ENCODE results near the gene DNAH9. TPM values are rescaled to one million over a fixed set of nuclear protein-coding genes. Genes with fewer than 3 reads are reported as not detected.

The DNAH9 gene
- total RNA-seq, 4 donors from 2014 or later = 1.2 to 7.7 (median 4.3) TPM

DNA sequence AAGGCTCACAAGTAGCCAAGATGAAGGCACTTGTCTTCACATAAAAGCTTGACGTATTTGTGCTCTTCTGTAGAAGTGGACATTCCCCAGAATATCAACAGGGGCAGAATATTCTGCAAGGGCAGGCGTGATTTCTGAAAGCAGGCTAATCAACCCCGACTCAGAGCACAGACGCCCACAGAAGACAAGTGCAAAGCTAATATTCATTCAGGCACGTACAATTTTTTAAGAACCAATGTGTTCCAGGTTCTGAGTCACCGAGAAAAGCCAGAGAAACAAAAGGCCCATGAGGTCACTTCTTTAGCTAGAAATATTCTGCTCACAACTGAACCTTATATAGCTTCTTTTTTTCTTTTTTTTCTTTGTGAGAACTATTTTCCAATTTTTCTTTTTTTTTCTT is 121.6 kb downstream of the DNAH9 start:
- no peak for TF ChIP-seq POLR2A (IDR thresholded peaks at IDR 0.05)
- TF ChIP-seq, protein P1, sequence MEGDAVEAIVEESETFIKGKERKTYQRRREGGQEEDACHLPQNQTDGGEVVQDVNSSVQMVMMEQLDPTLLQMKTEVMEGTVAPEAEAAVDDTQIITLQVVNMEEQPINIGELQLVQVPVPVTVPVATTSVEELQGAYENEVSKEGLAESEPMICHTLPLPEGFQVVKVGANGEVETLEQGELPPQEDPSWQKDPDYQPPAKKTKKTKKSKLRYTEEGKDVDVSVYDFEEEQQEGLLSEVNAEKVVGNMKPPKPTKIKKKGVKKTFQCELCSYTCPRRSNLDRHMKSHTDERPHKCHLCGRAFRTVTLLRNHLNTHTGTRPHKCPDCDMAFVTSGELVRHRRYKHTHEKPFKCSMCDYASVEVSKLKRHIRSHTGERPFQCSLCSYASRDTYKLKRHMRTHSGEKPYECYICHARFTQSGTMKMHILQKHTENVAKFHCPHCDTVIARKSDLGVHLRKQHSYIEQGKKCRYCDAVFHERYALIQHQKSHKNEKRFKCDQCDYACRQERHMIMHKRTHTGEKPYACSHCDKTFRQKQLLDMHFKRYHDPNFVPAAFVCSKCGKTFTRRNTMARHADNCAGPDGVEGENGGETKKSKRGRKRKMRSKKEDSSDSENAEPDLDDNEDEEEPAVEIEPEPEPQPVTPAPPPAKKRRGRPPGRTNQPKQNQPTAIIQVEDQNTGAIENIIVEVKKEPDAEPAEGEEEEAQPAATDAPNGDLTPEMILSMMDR (IDR thresholded peaks at IDR 0.05) = no peak
- no peaks in the 10 kb centered on the region for H3K4me1 ChIP-seq
- intact Hi-C loops (cut with DNase I; ENCODE audit: low total_unique reads) = no loop called here
- H3K27me3 ChIP-seq = no peaks in the 10 kb centered on the region
- H3K9me3 ChIP-seq = no peaks in the 10 kb centered on the region
- no peak for DNase-seq
- no peak overlapping the region for H3K27ac ChIP-seq
- no peaks in the 10 kb centered on the region for H3K36me3 ChIP-seq
- H3K4me3 ChIP-seq = no peak overlapping the region

DNA sequence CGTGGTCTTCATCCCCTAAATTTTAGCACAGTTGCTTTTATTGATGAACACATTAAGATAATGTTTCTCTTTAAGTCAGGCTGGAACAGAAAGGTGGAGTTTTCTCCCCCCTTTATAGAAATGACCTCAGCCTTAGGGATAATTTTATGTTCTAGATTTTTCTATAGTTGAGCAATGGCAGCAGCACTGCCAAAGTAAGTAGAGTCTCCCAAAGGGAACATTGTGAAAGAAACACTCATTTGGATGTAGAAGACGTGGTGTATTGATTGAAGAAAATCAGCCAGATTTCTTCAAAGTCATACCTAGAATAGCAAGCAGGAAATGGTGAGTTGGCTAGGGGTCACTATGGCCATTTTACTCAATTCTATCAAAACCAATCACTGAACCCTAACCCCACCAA is 122.5 kb downstream of the DNAH9 start:
- Histone ChIP-seq H3K36me3 (no peaks in the 10 kb centered on the region), H3K9me3 (no peaks in the 10 kb centered on the region), H3K27me3 (no peaks in the 10 kb centered on the region), H3K27ac (no peak overlapping the region), H3K4me3 (no peak overlapping the region), H3K4me1 (no peaks in the 10 kb centered on the region)
- no peak for DNase-seq
- TF ChIP-seq, protein P1 (IDR thresholded peaks at IDR 0.05) = no peak
- no peak for TF ChIP-seq POLR2A (IDR thresholded peaks at IDR 0.05)
- intact Hi-C loops (cut with DNase I; ENCODE audit: low total_unique reads) = no loop called here

DNA sequence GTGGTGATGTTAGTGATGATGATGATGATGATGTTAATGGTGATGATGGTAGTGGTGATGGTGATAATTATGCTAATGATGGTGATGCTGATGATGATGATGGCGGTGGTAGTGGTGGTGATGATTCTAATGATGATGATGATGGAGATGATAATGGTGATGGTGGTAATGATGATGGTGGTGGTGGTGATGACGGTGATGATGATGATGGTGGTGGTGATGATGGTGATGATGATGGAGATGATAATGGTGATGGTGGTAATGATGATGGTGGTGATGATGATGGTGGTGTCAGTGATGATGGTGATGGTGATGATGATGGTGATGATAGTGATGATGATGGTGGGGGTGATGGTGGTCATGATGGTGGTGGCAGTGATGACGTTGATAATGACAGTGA is 132.5 kb downstream of the DNAH9 start:
- H3K36me3 ChIP-seq = no peaks in the 10 kb centered on the region
- no peaks in the 10 kb centered on the region for H3K4me1 ChIP-seq
- no peak overlapping the region for H3K27ac ChIP-seq
- H3K27me3 ChIP-seq = no peaks in the 10 kb centered on the region
- intact Hi-C loops (cut with DNase I; ENCODE audit: low total_unique reads) = no loop called here
- H3K9me3 ChIP-seq = no peaks in the 10 kb centered on the region
- TF ChIP-seq POLR2A (IDR thresholded peaks at IDR 0.05) = no peak
- TF ChIP-seq, protein P1 (IDR thresholded peaks at IDR 0.05) = no peak
- DNase-seq = no peak
- H3K4me3 ChIP-seq = no peak overlapping the region

DNA sequence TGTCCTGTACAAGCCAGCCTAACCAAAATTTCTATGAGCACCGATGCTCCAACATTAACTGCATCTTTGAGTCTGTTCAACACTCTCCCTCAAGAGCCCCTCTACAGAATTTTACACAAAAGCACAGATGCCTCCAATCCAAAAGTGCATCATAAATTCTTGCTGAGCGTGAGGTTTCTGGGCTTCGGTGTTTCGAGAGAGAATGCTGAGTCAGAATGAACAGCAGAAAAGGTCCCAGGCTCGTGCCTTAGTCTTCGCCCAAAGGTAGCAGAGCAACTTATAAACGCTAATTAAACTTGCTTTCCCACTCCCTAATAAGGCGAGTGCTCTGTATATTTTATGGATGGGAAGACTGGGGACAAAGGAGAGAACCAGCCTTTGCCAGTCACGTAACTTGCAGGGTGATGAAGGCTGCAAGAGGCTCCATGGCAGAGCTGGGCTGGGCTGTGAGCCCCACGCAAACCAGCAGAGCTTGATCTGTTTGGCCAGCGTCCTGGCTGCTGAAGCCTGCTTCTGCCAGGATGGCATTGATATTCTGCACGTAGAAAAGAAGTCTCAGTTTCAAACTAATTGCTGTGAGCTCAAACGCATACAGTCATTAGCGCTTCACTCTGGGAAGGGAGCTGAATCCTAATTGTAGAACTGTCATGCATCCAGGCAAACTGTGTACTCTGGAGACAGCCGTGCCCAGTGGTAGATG is 138.5 kb downstream of the DNAH9 start:
- no peaks in the 10 kb centered on the region for H3K36me3 ChIP-seq
- H3K27me3 ChIP-seq = no peaks in the 10 kb centered on the region
- H3K4me1 ChIP-seq = no peaks in the 10 kb centered on the region
- H3K9me3 ChIP-seq = no peaks in the 10 kb centered on the region
- TF ChIP-seq, protein P1 (IDR thresholded peaks at IDR 0.05) = no peak
- no peak overlapping the region for H3K4me3 ChIP-seq
- no peak for DNase-seq
- intact Hi-C loops (cut with DNase I; ENCODE audit: low total_unique reads) = no loop called here
- H3K27ac ChIP-seq = no peak overlapping the region

DNA sequence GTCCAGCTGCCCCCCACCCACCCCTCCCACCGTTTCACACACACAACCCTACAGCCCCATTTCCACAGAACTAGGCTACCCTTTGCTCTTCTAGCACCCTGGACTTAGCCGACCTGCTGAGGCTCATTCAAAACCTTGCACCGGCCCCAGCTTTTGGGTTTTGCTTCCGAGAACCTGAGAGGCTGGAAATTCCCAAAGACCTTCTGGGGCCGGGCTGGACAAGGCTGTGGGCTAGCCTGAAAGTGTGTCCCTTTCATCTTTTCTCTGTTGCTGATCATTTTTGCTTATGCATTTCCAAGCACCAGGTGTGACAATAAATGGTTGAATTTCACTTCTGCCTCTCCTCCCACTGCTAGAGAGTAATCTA is 139.0 kb downstream of the DNAH9 start:
- no peak overlapping the region for H3K4me3 ChIP-seq
- TF ChIP-seq POLR2A (IDR thresholded peaks at IDR 0.05) = no peak
- TF ChIP-seq, protein P1 (IDR thresholded peaks at IDR 0.05) = no peak
- H3K9me3 ChIP-seq = no peaks in the 10 kb centered on the region
- no peak overlapping the region for H3K27ac ChIP-seq
- H3K27me3 ChIP-seq = no peaks in the 10 kb centered on the region
- intact Hi-C loops (cut with DNase I; ENCODE audit: low total_unique reads) = no loop called here
- no peaks in the 10 kb centered on the region for H3K36me3 ChIP-seq
- DNase-seq = no peak
- H3K4me1 ChIP-seq = no peaks in the 10 kb centered on the region
